ENCODE data around the gene CADPS. TPM values are rescaled to one million over a fixed set of nuclear protein-coding genes. Genes with fewer than 3 reads are reported as not detected.

The CADPS gene
- polyA plus RNA-seq, 1 donor from 2014 or later, result 118 TPM

DNA sequence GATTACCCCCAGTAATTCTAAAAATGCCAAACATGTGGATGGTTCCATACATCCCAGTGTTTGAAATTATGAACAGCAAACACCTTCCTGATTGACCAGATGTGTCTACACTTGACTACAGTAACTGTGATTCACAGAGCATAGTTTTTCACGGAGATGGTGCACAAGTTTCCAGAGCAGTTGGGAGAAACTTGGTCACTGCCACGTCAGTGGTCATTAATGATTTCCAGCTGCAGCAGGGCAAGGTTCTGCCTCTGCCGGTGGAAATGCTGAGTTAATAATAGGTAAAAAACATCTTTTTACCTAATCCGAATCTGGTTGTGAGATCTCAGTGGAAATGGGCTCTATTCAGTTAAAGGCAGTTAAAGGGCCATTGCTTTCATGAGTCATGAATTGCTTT lies 347.7 kb downstream of the CADPS start:
- Histone ChIP-seq H3K4me3 (ENCODE audit: low read length) (no peak overlapping the region), H3K9ac (ENCODE audit: low read length) (no peak overlapping the region), H4K20me1 (ENCODE audit: insufficient read depth) (no peaks in the 10 kb centered on the region), H3K27me3 (ENCODE audit: insufficient read depth, low read depth, low read length) (no peaks in the 10 kb centered on the region), H3F3A (ENCODE audit: insufficient read depth, low read length, poor library complexity, severe bottlenecking) (no peaks in the 10 kb centered on the region), H3K79me2 (replicated peaks; ENCODE audit: insufficient read depth, low read length) (no peaks in the 10 kb centered on the region), H3K36me3 (ENCODE audit: insufficient read depth, low read length) (no peaks in the 10 kb centered on the region), H3K27ac (ENCODE audit: low read length) (no peak overlapping the region), H3K4me2 (ENCODE audit: low read length) (no peak overlapping the region), H3K9me2 (ENCODE audit: insufficient read depth, low read length) (no peaks in the 10 kb centered on the region), H3K9me3 (ENCODE audit: low read length) (no peaks in the 10 kb centered on the region), H2AFZ (ENCODE audit: low read depth, low read length) (no peak overlapping the region)
- no peak for TF ChIP-seq POLR2AphosphoS5 (IDR thresholded peaks at IDR 0.05)
- no peak for TF ChIP-seq SMC3 (conservative IDR thresholded peaks at IDR 0.05; ENCODE audit: poor library complexity)
- TF ChIP-seq TAF1 (IDR thresholded peaks at IDR 0.05; ENCODE audit: low read depth), result no peak
- TF ChIP-seq RAD21 (conservative IDR thresholded peaks at IDR 0.05), result no peak
- TF ChIP-seq, protein P1, sequence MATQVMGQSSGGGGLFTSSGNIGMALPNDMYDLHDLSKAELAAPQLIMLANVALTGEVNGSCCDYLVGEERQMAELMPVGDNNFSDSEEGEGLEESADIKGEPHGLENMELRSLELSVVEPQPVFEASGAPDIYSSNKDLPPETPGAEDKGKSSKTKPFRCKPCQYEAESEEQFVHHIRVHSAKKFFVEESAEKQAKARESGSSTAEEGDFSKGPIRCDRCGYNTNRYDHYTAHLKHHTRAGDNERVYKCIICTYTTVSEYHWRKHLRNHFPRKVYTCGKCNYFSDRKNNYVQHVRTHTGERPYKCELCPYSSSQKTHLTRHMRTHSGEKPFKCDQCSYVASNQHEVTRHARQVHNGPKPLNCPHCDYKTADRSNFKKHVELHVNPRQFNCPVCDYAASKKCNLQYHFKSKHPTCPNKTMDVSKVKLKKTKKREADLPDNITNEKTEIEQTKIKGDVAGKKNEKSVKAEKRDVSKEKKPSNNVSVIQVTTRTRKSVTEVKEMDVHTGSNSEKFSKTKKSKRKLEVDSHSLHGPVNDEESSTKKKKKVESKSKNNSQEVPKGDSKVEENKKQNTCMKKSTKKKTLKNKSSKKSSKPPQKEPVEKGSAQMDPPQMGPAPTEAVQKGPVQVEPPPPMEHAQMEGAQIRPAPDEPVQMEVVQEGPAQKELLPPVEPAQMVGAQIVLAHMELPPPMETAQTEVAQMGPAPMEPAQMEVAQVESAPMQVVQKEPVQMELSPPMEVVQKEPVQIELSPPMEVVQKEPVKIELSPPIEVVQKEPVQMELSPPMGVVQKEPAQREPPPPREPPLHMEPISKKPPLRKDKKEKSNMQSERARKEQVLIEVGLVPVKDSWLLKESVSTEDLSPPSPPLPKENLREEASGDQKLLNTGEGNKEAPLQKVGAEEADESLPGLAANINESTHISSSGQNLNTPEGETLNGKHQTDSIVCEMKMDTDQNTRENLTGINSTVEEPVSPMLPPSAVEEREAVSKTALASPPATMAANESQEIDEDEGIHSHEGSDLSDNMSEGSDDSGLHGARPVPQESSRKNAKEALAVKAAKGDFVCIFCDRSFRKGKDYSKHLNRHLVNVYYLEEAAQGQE (IDR thresholded peaks at IDR 0.05; ENCODE audit: borderline replicate concordance), result no peak
- TF ChIP-seq MXI1 (conservative IDR thresholded peaks at IDR 0.05; ENCODE audit: poor library complexity, severe bottlenecking), result no peak
- no peak for TF ChIP-seq EZH2 (IDR thresholded peaks at IDR 0.05; ENCODE audit: borderline replicate concordance, insufficient read depth, low read length, poor library complexity, severe bottlenecking)
- TF ChIP-seq, protein P2, sequence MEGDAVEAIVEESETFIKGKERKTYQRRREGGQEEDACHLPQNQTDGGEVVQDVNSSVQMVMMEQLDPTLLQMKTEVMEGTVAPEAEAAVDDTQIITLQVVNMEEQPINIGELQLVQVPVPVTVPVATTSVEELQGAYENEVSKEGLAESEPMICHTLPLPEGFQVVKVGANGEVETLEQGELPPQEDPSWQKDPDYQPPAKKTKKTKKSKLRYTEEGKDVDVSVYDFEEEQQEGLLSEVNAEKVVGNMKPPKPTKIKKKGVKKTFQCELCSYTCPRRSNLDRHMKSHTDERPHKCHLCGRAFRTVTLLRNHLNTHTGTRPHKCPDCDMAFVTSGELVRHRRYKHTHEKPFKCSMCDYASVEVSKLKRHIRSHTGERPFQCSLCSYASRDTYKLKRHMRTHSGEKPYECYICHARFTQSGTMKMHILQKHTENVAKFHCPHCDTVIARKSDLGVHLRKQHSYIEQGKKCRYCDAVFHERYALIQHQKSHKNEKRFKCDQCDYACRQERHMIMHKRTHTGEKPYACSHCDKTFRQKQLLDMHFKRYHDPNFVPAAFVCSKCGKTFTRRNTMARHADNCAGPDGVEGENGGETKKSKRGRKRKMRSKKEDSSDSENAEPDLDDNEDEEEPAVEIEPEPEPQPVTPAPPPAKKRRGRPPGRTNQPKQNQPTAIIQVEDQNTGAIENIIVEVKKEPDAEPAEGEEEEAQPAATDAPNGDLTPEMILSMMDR (IDR thresholded peaks at IDR 0.05; ENCODE audit: poor library complexity, severe bottlenecking), result no peak

DNA sequence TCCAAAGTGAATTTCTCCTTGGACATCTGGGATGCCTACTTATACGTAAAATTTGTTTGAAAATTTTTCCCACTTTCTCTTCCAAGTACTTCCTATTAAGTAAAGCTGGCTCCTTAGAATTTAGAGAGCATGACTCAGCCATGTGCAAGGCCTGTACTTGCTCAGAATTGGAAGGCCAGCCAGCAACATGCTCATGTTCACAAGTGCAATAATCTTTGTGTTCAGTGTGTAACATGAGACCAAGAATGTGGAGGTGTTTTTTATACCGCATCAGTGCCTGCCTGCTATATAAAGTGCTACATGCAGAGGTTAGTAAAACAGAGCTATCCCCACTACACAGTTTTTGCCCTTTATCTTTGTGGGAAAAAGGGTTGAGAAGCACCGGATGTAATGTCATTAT lies 349.9 kb downstream of the CADPS start:
- H3K36me3 ChIP-seq (ENCODE audit: insufficient read depth, low read length), result no peaks in the 10 kb centered on the region
- no peak overlapping the region for H3K9ac ChIP-seq (ENCODE audit: low read length)
- H3K27me3 ChIP-seq (ENCODE audit: insufficient read depth, low read depth, low read length), result no peaks in the 10 kb centered on the region
- no peak overlapping the region for H3K4me2 ChIP-seq (ENCODE audit: low read length)
- no peaks in the 10 kb centered on the region for H4K20me1 ChIP-seq (ENCODE audit: insufficient read depth)
- H3K4me3 ChIP-seq (ENCODE audit: low read length), result no peak overlapping the region
- H3K9me2 ChIP-seq (ENCODE audit: insufficient read depth, low read length), result no peaks in the 10 kb centered on the region
- H3K79me2 ChIP-seq (replicated peaks; ENCODE audit: insufficient read depth, low read length), result no peaks in the 10 kb centered on the region
- no peaks in the 10 kb centered on the region for H3F3A ChIP-seq (ENCODE audit: insufficient read depth, low read length, poor library complexity, severe bottlenecking)
- H3K9me3 ChIP-seq (ENCODE audit: low read length), result no peaks in the 10 kb centered on the region
- TF ChIP-seq EZH2 (IDR thresholded peaks at IDR 0.05; ENCODE audit: borderline replicate concordance, insufficient read depth, low read length, poor library complexity, severe bottlenecking) (no peak), RAD21 (conservative IDR thresholded peaks at IDR 0.05) (no peak), MXI1 (conservative IDR thresholded peaks at IDR 0.05; ENCODE audit: poor library complexity, severe bottlenecking) (no peak), POLR2AphosphoS5 (IDR thresholded peaks at IDR 0.05) (no peak), EP300 (conservative IDR thresholded peaks at IDR 0.05; ENCODE audit: poor library complexity, severe bottlenecking) (no peak)
- TF ChIP-seq, protein P1 (IDR thresholded peaks at IDR 0.05; ENCODE audit: borderline replicate concordance), result no peak
- TF ChIP-seq, protein P2 (IDR thresholded peaks at IDR 0.05; ENCODE audit: poor library complexity, severe bottlenecking), result no peak
- no peak overlapping the region for H3K27ac ChIP-seq (ENCODE audit: low read length)
- H2AFZ ChIP-seq (ENCODE audit: low read depth, low read length), result no peak overlapping the region

All from neural cell (in vitro differentiated cells).